Occipital lobe (tissue), 2 donors: ENCODE measurements around the gene FERMT2. TPM values are rescaled to one million over a fixed set of nuclear protein-coding genes. Genes with fewer than 3 reads are reported as not detected.

Source experiments
- DNase-seq: peaks from one replicate; lab custom pipeline; 2025; lab: John Stamatoyannopoulos, UW
- total RNA-seq: library from RNA; depleted of rRNA; stranded (reverse); fragments of >200 nt; gene quantifications from one replicate; pipeline ENCODE4 v1.2.3, GENCODE V29; 2014

The FERMT2 gene
- total RNA-seq, 1 donor from 2014 or later, result 124 TPM

GRCh38 chr14:52827426-52827825, 123.4 kb downstream of the FERMT2 start:
- DNase-seq, result no peak

DNA sequence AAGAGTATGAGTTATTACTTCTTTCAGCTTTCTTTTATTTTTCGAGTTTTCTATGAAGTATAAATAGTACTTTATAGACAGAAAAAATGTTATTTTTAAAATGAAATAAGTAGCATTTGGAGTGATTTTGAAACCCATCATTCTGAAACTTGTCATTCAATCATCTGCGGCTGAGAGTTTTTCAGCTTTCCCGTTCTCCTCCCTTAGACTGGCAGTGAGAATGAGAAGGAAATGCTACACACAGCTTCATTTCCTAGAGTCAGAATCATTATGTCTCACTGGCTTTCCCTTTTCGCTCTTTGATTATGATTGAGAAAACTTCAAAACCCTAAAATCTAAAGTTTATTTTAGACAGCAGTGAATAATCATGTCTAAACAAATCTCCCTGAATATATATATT, 125.8 kb downstream of the FERMT2 start:
- DNase-seq, result no peak

DNA sequence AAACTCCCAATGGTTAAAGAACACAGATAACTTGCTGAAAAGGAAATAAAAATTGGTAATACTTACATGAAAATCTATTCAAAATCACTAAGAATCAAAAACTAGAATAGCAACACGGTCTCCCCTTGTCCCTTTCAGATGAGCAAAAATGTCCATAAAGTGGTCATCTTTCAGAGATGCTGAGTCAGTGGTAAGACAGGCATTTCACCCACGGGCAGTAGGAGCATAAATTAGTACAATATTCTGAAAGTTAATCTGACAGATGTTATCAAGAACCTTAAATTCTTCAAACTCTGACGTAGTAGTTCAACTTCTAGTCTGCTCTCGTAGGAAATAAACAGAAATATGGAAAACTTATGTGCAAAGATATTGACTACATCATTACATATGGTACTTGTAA, 126.4 kb downstream of the FERMT2 start:
- no peak for DNase-seq

DNA sequence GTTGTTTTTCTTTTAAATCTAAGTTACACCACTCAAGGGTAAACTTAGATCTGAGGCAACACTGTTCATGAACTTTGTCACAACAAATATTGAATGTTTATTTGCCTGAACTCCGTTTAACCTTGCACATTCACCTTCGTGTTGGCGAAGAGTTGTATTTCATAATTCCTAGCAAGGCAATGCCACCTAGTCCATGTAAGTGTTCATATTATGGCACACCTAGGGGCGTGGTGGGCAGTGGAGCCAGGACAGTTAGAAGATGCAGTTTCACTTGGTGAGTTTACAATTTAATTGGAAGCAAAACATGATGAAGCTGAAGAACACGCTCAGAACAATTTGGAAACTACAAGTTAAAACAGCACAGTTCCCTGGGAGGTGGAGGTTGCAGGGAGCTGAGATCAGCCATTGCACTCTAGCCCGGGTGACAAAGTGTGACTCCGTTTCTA, 129.0 kb downstream of the FERMT2 start:
- DNase-seq, result no peak

- no peak for DNase-seq
Measured at GRCh38 chr14:52808101-52808500, 142.7 kb downstream of the FERMT2 start.

Other genes with a start within 250 kb of the FERMT2 start
- 131 TPM for gene PSMC6, start 243.8 kb downstream of the FERMT2 start, total RNA-seq
- 29.8 TPM for gene STYX, start 220.9 kb downstream of the FERMT2 start, total RNA-seq
- gene GNPNAT1, start 159.4 kb downstream of the FERMT2 start, total RNA-seq, result 30.4 TPM
- gene DDHD1, start 202.3 kb upstream of the FERMT2 start, total RNA-seq, result 59.4 TPM